Mesothelial cell of epicardium (in vitro differentiated cells): ENCODE measurements around the gene SYNGR2. TPM values are rescaled to one million over a fixed set of nuclear protein-coding genes. Genes with fewer than 3 reads are reported as not detected.

Source experiments
- DNase-seq, 2 experiments: peaks; one replicate each; pipeline ENCODE4 v3.0.0; 2021; ENCODE audit warnings: low spot score in 2 of 2; ENCODE audit not compliant: unreplicated experiment in 2 of 2
- H3K27ac Mint-ChIP-seq: 2 replicates; pipeline ENCODE4 v1.8.0; 2021; ENCODE audit warnings: mixed read lengths
- H3K27me3 Mint-ChIP-seq: 2 replicates; pipeline ENCODE4 v1.8.0; 2021; ENCODE audit warnings: low read depth, mixed read lengths
- H3K36me3 Mint-ChIP-seq: 2 replicates; pipeline ENCODE4 v1.8.0; 2021; ENCODE audit warnings: mixed read lengths
- H3K4me1 Mint-ChIP-seq: 2 replicates; pipeline ENCODE4 v1.8.0; 2021; ENCODE audit warnings: mixed read lengths
- H3K4me3 Mint-ChIP-seq: 2 replicates; pipeline ENCODE4 v1.8.0; 2021; ENCODE audit warnings: mild to moderate bottlenecking, moderate library complexity, mixed read lengths
- H3K9me3 Mint-ChIP-seq: 2 replicates; pipeline ENCODE4 v1.8.0; 2021; ENCODE audit warnings: mixed read lengths
- CTCF ChIP-seq: fragments of 200-600 bp; sonication (generic); IDR thresholded peaks from one replicate; pipeline ENCODE4 v1.5.0; 2021; ENCODE audit warnings: antibody characterized with exemption; ENCODE audit not compliant: unreplicated experiment
- total RNA-seq: library from RNA; stranded (reverse); gene quantifications from 3 replicates; pipeline ENCODE4 v1.2.1, GENCODE V29; 2021

SYNGR2 gene
- total RNA-seq, 1 donor from 2014 or later: 52.0 TPM

- TF ChIP-seq CTCF: no peak
- Mint-ChIP-seq H3K27ac (peak overlapping the region; percentile 44), H3K27me3 (no peaks in the 10 kb centered on the region), H3K36me3 (peaks cover 9% of the 10 kb centered on the region), H3K4me3 (no peak overlapping the region), H3K9me3 (no peaks in the 10 kb centered on the region), H3K4me1 (peaks cover 18% of the 10 kb centered on the region)
- no peak for DNase-seq
Measured at GRCh38 chr17:78173097-78173715, 4.8 kb downstream of the SYNGR2 start.

DNA sequence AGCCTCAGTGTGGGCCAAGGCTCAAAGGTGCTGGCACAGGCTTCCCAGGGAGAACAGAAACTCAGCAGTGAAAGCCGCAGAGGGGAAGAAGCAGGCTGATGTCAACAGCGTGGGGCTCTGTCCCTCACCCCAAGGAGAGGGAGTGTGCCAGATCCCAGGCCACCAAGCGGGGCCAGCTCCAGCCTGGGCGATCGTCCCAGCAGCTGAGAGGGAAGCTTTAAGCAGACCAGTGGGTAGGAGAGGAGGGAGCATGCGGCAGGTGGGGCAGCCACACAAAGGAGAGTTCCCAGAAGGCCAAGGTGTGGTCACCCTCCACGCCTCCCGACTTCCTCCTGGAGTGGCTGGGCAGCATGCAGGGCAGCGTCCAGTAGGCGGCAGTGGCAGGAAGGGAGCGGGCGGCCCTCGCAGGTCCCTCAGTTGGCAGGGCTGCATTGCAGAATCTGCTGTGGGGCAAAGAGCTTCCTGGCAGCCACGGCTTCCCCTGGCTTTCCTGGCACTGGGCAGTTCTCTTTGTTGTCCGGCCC lies 6.0 kb downstream of the SYNGR2 start:
- Mint-ChIP-seq H3K9me3 (no peaks in the 10 kb centered on the region), H3K36me3 (peaks cover 16% of the 10 kb centered on the region), H3K4me3 (no peak overlapping the region), H3K27ac (peak overlapping the region; percentile 34), H3K4me1 (peaks cover 16% of the 10 kb centered on the region), H3K27me3 (no peaks in the 10 kb centered on the region)
- no peak for DNase-seq
- no peak for TF ChIP-seq CTCF

DNA sequence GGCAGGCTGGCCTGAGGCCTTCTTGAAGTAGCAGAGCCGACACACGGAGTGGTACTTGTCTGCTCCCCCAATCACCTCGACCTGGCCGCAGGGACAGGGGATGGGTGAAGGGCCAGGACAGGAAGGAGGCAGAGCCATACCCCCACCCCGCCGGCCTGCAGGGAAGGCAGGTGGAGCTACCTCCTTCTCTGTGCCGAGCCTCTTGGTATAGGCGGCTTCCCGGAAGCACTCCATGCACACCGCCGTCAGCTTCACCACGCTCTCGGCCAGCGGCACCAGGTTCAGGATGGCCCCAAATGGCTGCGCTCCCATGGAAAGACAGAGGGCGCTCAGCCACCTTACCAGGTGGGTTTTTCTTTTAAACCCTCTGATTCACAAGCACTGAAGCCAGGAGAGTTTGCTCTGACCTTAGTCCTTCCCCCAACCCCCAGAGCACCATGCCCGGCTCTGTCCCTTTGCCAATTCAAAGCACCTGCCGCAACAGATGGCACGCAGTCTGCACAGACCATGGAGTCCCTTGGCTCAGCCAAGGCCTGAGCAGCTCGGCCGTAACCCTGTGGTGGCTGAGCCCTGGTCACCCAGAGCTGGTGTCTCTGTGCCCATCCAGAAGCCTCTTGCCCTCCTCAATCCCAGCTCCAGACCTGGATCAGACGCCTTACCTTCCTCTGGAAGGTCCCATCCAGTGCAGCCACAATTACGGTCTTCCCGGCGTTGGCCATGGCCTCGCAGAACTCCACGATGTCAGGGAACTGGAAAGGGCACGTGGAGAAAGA lies 6.7 kb downstream of the SYNGR2 start:
- TF ChIP-seq CTCF: no peak
- H3K4me1 Mint-ChIP-seq: peaks cover 15% of the 10 kb centered on the region
- no peak overlapping the region for H3K27ac Mint-ChIP-seq
- H3K4me3 Mint-ChIP-seq: no peak overlapping the region
- no peaks in the 10 kb centered on the region for H3K9me3 Mint-ChIP-seq
- H3K36me3 Mint-ChIP-seq: peaks cover 17% of the 10 kb centered on the region
- no peak for DNase-seq
- no peaks in the 10 kb centered on the region for H3K27me3 Mint-ChIP-seq

GRCh38 chr17:78175643-78175981 lies 7.2 kb downstream of the SYNGR2 start:
- TF ChIP-seq CTCF: no peak
- Mint-ChIP-seq H3K4me1 (peaks cover 15% of the 10 kb centered on the region), H3K9me3 (no peaks in the 10 kb centered on the region), H3K36me3 (peaks cover 20% of the 10 kb centered on the region), H3K27ac (no peak overlapping the region), H3K4me3 (no peak overlapping the region), H3K27me3 (no peaks in the 10 kb centered on the region)
- DNase-seq: no peak

DNA sequence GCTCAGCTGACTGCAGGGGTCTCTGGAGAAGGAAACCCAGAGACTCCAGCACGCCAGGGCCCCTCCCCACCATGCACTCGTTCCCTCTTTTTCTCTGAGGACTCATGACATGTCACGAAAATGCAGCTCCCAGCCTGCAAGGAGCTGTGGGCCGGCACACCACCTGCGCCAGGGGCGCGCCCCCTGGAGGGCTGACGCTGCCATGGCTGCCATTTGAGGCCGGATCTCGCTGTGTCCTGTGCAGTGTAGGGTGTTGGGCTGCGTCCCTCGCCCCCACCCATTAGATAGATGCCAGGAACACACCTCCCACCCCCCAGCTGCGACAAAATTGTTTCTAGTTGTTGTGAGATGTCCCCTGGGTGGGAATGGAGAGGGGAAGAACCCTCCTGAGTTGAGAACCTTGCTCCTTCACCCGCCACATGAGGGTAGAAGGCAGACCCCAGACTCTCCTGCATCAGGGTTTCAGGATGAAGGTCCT lies 8.2 kb downstream of the SYNGR2 start:
- Mint-ChIP-seq H3K4me3 (no peak overlapping the region), H3K9me3 (no peaks in the 10 kb centered on the region), H3K27me3 (no peaks in the 10 kb centered on the region), H3K4me1 (peaks cover 15% of the 10 kb centered on the region), H3K36me3 (peaks cover 24% of the 10 kb centered on the region), H3K27ac (no peak overlapping the region)
- peak; percentile 93 for TF ChIP-seq CTCF
- peak; percentile 54 to 87 for DNase-seq
